K562 (cell line): ENCODE measurements around the gene ZMAT2. TPM values are rescaled to one million over a fixed set of nuclear protein-coding genes. Genes with fewer than 3 reads are reported as not detected.

Experiments used
- DDX20 ChIP-seq: fragments of 450-650 bp; IDR thresholded peaks from 2 replicates; pipeline ENCODE4 v1.6.1; 2016; ENCODE audit warnings: missing genetic modification characterization, low read depth, mild to moderate bottlenecking, missing compliant biosample characterization, moderate library complexity
- E2F5 ChIP-seq: sonication (generic); formaldehyde crosslinking; IDR thresholded peaks from 2 replicates; pipeline ENCODE4 v1.8.0; 2022; ENCODE audit warnings: mild to moderate bottlenecking, missing genetic modification reagents
- ELF2 ChIP-seq: fragments of 250-450 bp; sonication (Bioruptor Pico); IDR thresholded peaks from 2 replicates; pipeline ENCODE4 v1.5.0; 2021; ENCODE audit warnings: mild to moderate bottlenecking
- FOXM1 ChIP-seq, 2 experiments: fragments of 450-650 bp in 1 of 2; sonication (generic) in 1 of 2; formaldehyde crosslinking in 1 of 2; IDR thresholded peaks; 2 replicates each; pipeline versions ENCODE4 v1.6.1 to v1.9.0; 2017 to 2022; ENCODE audit warnings: low read depth in 2 of 2, mild to moderate bottlenecking in 2 of 2, missing genetic modification reagents in 1 of 2, moderate library complexity in 1 of 2
- FOXP4 ChIP-seq: sonication (generic); formaldehyde crosslinking; IDR thresholded peaks from 2 replicates; pipeline ENCODE4 v1.8.0; 2022; ENCODE audit warnings: mild to moderate bottlenecking, missing genetic modification reagents, borderline replicate concordance
- KLF13 ChIP-seq: fragments of 450-650 bp; IDR thresholded peaks from 2 replicates; pipeline ENCODE4 v1.6.1; 2016; ENCODE audit warnings: missing genetic modification characterization, low read depth, mild to moderate bottlenecking, missing compliant biosample characterization, moderate library complexity, borderline replicate concordance
- NCOA1 ChIP-seq: fragments of 450-650 bp; IDR thresholded peaks from 2 replicates; pipeline ENCODE4 v1.6.1; 2016; ENCODE audit warnings: low read depth
- NCOA4 ChIP-seq: fragments of 450-650 bp; IDR thresholded peaks from 2 replicates; pipeline ENCODE4 v1.6.1; 2018; ENCODE audit warnings: mild to moderate bottlenecking; ENCODE audit not compliant: partially characterized antibody
- POLR2A ChIP-seq: fragments of 450-650 bp; conservative IDR thresholded peaks from 2 replicates; pipeline ENCODE4 v1.6.1; 2016
- RBFOX2 ChIP-seq: fragments of 200-400 bp; formaldehyde crosslinking; IDR thresholded peaks from 2 replicates; pipeline ENCODE4 v1.6.1; 2017; ENCODE audit warnings: low read depth, mild to moderate bottlenecking, low read length, moderate library complexity
- RBM17 ChIP-seq: fragments of 200-400 bp; formaldehyde crosslinking; IDR thresholded peaks from 2 replicates; pipeline ENCODE4 v1.6.1; 2017; ENCODE audit warnings: low read depth, mild to moderate bottlenecking, low read length, borderline replicate concordance
- SMAD3 ChIP-seq: fragments of 450-650 bp; formaldehyde crosslinking; conservative IDR thresholded peaks from 2 replicates; pipeline ENCODE4 v1.4.0; 2020; ENCODE audit warnings: mild to moderate bottlenecking
- STAT6 ChIP-seq: sonication (generic); formaldehyde crosslinking; IDR thresholded peaks from 2 replicates; pipeline ENCODE4 v1.8.1; 2023; ENCODE audit warnings: mild to moderate bottlenecking, missing genetic modification reagents
- ZBTB12 ChIP-seq: fragments of 250-450 bp; sonication (Bioruptor Pico); IDR thresholded peaks from 2 replicates; pipeline ENCODE4 v1.4.0; 2020
- ZNF445 ChIP-seq: fragments of 250-450 bp; sonication (Bioruptor Pico); IDR thresholded peaks from 2 replicates; pipeline ENCODE4 v1.4.0; 2020; ENCODE audit warnings: low read depth, mild to moderate bottlenecking, moderate library complexity
- polyA plus RNA-seq, 8 experiments: library from polyadenylated mRNA; depleted of rRNA in 4 of 8; stranded (reverse) in 5 of 8; unstranded in 3 of 8; fragments of >200 nt; fragmentation: Nextera tagmentation in 2 of 8; fragmentation: Illumina TruSeq in 1 of 8; extraction: Ambion mirVana in 2 of 8; extraction: Trizol in 1 of 8; gene quantifications; 2 replicates each; pipeline versions ENCODE4 v1.2.1 to v1.2.3, GENCODE V29; 2011 to 2014; ENCODE audit warnings: inconsistent platforms in 1 of 8, missing spikeins in 1 of 8
- total RNA-seq, 7 experiments: library from RNA; depleted of rRNA in 6 of 7; stranded (reverse); fragments of >200 nt in 6 of 7; fragmentation: Illumina TruSeq in 2 of 7; extraction: Trizol in 2 of 7; gene quantifications; 2 replicates each; pipeline versions ENCODE4 v1.2.1 to v1.2.3, GENCODE V29; 2011 to 2021; ENCODE audit warnings: low replicate concordance in 1 of 7
- TF ChIP-seq, protein P1 (sequence below): fragments of 250-450 bp; sonication (Bioruptor Pico); IDR thresholded peaks from 2 replicates; pipeline ENCODE4 v1.5.0; 2020; ENCODE audit warnings: mild to moderate bottlenecking, borderline replicate concordance

ZMAT2 gene
- total and polyA plus RNA-seq, 9 of the 15 experiments (the other 6 are each of a cell fraction or from before 2014, with no cell fraction given) = 44.2 to 101 (median 69.2) TPM

DNA sequence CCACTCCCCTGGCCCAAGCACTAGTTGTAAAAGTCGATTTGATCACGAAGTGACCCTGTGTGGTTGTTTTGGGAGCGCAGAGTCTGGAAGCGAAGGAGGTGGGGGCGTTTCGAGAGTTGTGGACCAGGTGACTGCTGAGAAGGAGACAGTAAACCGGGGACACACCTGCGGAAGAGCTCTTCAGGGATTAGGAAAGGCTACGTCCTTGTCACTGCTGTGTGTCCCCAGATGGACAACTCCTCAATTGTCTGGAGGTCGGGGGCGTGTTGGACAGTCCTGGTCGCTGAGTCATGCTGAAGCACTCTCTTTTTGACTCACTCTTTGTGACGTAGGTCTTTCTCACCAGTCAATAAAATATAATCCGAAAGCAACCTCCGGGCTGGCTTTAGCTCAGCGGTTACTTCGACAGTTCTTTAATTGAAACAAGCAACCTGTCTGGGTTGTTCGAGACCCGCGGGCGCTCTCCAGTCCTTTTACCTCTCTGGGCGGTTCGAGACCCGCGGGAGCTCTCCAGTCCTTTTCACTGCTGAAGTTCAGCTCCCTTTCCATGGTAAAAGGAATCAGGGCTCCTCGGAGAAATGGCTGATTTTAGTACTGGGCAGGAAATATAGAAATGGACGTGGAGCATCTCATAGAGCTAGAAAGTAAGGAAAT lies 10.8 kb downstream of the ZMAT2 start (continued):
- TF ChIP-seq FOXP4 (CRISPR knock-in tag) = no peak
- no peak for TF ChIP-seq RBM17
- no peak for TF ChIP-seq NCOA4
- no peak for TF ChIP-seq STAT6 (CRISPR knock-in tag)
- peak; percentile 65 for TF ChIP-seq RBFOX2
- TF ChIP-seq E2F5 (CRISPR knock-in tag) = 0 out of 2 replicates have a peak, but pooled peaks have one; percentile 17
- TF ChIP-seq POLR2A = peak; percentile 75
- no peak for TF ChIP-seq ZNF445 (CRISPR knock-in tag)
- peak; percentile 83 for TF ChIP-seq KLF13 (tag)
- TF ChIP-seq SMAD3 (CRISPR knock-in tag) = 0 out of 2 replicates have a peak, but pooled peaks have one; percentile 29
- peak; percentile 25; the same call in 1 of the 2 replicates for TF ChIP-seq FOXM1 (IDR thresholded peaks at IDR 0.05; ENCODE audit: low read depth)
- no peak for TF ChIP-seq FOXM1 (CRISPR knock-in tag; IDR thresholded peaks at IDR 0.05; ENCODE audit: low read depth)
- TF ChIP-seq NCOA1 = 0 out of 2 replicates have a peak, but pooled peaks have one; percentile 23
- 0 out of 2 replicates have a peak, but pooled peaks have one; percentile 8 for TF ChIP-seq DDX20 (tag)
- no peak for TF ChIP-seq ELF2
- TF ChIP-seq ZBTB12 = peak; percentile 84
- TF ChIP-seq, protein P1, sequence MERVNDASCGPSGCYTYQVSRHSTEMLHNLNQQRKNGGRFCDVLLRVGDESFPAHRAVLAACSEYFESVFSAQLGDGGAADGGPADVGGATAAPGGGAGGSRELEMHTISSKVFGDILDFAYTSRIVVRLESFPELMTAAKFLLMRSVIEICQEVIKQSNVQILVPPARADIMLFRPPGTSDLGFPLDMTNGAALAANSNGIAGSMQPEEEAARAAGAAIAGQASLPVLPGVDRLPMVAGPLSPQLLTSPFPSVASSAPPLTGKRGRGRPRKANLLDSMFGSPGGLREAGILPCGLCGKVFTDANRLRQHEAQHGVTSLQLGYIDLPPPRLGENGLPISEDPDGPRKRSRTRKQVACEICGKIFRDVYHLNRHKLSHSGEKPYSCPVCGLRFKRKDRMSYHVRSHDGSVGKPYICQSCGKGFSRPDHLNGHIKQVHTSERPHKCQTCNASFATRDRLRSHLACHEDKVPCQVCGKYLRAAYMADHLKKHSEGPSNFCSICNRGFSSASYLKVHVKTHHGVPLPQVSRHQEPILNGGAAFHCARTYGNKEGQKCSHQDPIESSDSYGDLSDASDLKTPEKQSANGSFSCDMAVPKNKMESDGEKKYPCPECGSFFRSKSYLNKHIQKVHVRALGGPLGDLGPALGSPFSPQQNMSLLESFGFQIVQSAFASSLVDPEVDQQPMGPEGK = no peak
